Measurements from ENCODE around the gene SBSN.

Gene SBSN

GRCh38 chr19:35531291-35531690, 3.2 kb upstream of the SBSN start:
- in situ Hi-C loops (cut with HindIII; ENCODE audit: low sequenced_read_pairs): no loop called here
- DNase-seq (ENCODE audit: low read depth): no peak
- TF ChIP-seq, protein P1, sequence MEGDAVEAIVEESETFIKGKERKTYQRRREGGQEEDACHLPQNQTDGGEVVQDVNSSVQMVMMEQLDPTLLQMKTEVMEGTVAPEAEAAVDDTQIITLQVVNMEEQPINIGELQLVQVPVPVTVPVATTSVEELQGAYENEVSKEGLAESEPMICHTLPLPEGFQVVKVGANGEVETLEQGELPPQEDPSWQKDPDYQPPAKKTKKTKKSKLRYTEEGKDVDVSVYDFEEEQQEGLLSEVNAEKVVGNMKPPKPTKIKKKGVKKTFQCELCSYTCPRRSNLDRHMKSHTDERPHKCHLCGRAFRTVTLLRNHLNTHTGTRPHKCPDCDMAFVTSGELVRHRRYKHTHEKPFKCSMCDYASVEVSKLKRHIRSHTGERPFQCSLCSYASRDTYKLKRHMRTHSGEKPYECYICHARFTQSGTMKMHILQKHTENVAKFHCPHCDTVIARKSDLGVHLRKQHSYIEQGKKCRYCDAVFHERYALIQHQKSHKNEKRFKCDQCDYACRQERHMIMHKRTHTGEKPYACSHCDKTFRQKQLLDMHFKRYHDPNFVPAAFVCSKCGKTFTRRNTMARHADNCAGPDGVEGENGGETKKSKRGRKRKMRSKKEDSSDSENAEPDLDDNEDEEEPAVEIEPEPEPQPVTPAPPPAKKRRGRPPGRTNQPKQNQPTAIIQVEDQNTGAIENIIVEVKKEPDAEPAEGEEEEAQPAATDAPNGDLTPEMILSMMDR (IDR thresholded peaks at IDR 0.05; ENCODE audit: low read depth, low read length, missing control alignments): no peak

GRCh38 chr19:35529241-35530218, 1.4 kb upstream of the SBSN start:
- no peak overlapping the region for H3K4me3 ChIP-seq (ENCODE audit: low read depth, low read length)
- TF ChIP-seq, protein P1 (IDR thresholded peaks at IDR 0.05; ENCODE audit: low read depth, low read length, missing control alignments): no peak
- in situ Hi-C loops (cut with HindIII; ENCODE audit: low sequenced_read_pairs): no loop called here
- no peak for DNase-seq (ENCODE audit: low read depth)

More at GRCh38 chr19:35531291-35531690, 3.2 kb upstream of the SBSN start:
- H3K4me3 ChIP-seq (ENCODE audit: low read depth, low read length): no peak overlapping the region

DNA sequence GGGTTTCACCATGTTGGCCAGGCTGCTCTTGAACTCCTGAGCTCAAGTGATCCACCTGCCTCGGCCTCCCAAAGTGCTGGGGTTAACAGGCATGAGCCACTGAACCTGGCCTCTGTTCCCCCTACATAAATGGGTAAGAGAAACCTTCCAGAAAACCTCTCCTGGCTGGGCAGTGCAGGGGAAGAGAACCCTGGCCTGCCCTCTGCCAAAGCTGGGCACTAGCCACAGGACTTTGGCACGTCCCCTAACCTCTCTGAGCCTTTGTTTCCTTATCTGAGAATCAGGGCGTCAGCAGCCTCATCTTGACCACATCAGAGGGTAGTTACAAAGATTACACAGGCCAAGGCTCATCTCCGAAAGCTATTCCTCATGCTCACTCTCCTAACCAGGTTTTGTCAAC, 2.2 kb downstream of the SBSN start:
- no peak overlapping the region for H3K4me3 ChIP-seq (ENCODE audit: low read depth, low read length)
- TF ChIP-seq, protein P1 (IDR thresholded peaks at IDR 0.05; ENCODE audit: low read depth, low read length, missing control alignments): no peak
- in situ Hi-C loops (cut with HindIII; ENCODE audit: low sequenced_read_pairs): no loop called here
- no peak for DNase-seq (ENCODE audit: low read depth)

GRCh38 chr19:35524181-35524837, 3.8 kb downstream of the SBSN start:
- no peak overlapping the region for H3K4me3 ChIP-seq (ENCODE audit: low read depth, low read length)

GRCh38 chr19:35522745-35523327, 5.3 kb downstream of the SBSN start:
- TF ChIP-seq, protein P1 (IDR thresholded peaks at IDR 0.05; ENCODE audit: low read depth, low read length, missing control alignments): no peak
- in situ Hi-C loops (cut with HindIII; ENCODE audit: low sequenced_read_pairs): no loop called here
- no peak for DNase-seq (ENCODE audit: low read depth)
- H3K4me3 ChIP-seq (ENCODE audit: low read depth, low read length): no peak overlapping the region

More at GRCh38 chr19:35524181-35524837, 3.8 kb downstream of the SBSN start:
- no peak for DNase-seq (ENCODE audit: low read depth)
- in situ Hi-C loops (cut with HindIII; ENCODE audit: low sequenced_read_pairs): no loop called here
- TF ChIP-seq, protein P1 (IDR thresholded peaks at IDR 0.05; ENCODE audit: low read depth, low read length, missing control alignments): no peak

- H3K4me3 ChIP-seq (ENCODE audit: low read depth, low read length): no peak overlapping the region
- in situ Hi-C loops (cut with HindIII; ENCODE audit: low sequenced_read_pairs): no loop called here
- TF ChIP-seq, protein P1 (IDR thresholded peaks at IDR 0.05; ENCODE audit: low read depth, low read length, missing control alignments): no peak
- DNase-seq (ENCODE audit: low read depth): no peak
These were observed 6.9 kb downstream of the SBSN start for GRCh38 chr19:35521124-35521743.
